PC-9 (cell line): ENCODE measurements around the gene CFAP68. TPM values are rescaled to one million over a fixed set of nuclear protein-coding genes. Genes with fewer than 3 reads are reported as not detected.
"Not testable (repeated sequence)": the region's sequence is repeated elsewhere in the genome, so short reads cannot be mapped to it uniquely, and the experiment has no call there.

Experiments used
- BruUV-seq: library from RNA; stranded (reverse); fragments of 400-500 nt; replicated peaks from 2 replicates; lab custom pipeline; 2021; lab: Mats Ljungman, UMichigan
- CTCF ChIA-PET: fragments of 300-600 bp; sonication (Branson Sonifier 250); formaldehyde crosslinking; loops from one replicate; lab custom pipeline; 2022; ENCODE audit warnings: antibody characterized with exemption; lab: Charles Lee
- POLR2A ChIA-PET: fragments of 300-600 bp; sonication (Branson Sonifier 250); formaldehyde crosslinking; loops from one replicate; lab custom pipeline; 2022; ENCODE audit warnings: antibody characterized with exemption; ENCODE audit not compliant: unreplicated experiment; lab: Charles Lee
- DNase-seq, 2 experiments: peaks; one replicate each; pipeline versions ENCODE4 v3.0.0 to v3.0.0-alpha.2; 2015 to 2022; ENCODE audit warnings: mixed read lengths in 1 of 2
- H2AFZ ChIP-seq: fragments of 200-600 bp; sonication (generic); 2 replicates; pipeline ENCODE4 v1.8.1; 2017; ENCODE audit warnings: antibody characterized with exemption
- H3F3A ChIP-seq: fragments of 200-600 bp; sonication (generic); 2 replicates; pipeline ENCODE4 v1.8.1; 2017; ENCODE audit warnings: antibody characterized with exemption, mild to moderate bottlenecking, low read depth; ENCODE audit not compliant: insufficient read depth
- H3K27ac ChIP-seq: fragments of 200-600 bp; sonication (generic); 2 replicates; pipeline ENCODE4 v1.6.1; 2016; ENCODE audit warnings: mixed run types
- H3K27me3 ChIP-seq: fragments of 200-600 bp; sonication (generic); 2 replicates; pipeline ENCODE4 v1.6.1; 2016; ENCODE audit warnings: low read depth, mixed run types; ENCODE audit not compliant: insufficient read depth
- H3K36me3 ChIP-seq: fragments of 200-600 bp; sonication (generic); 2 replicates; pipeline ENCODE4 v1.6.1; 2016; ENCODE audit warnings: low read depth, mixed run types
- H3K4me1 ChIP-seq: fragments of 200-600 bp; sonication (generic); replicated peaks from 2 replicates; pipeline ENCODE4 v1.6.1; 2016; ENCODE audit warnings: mixed run types; ENCODE audit not compliant: insufficient read depth
- H3K4me2 ChIP-seq: fragments of 200-600 bp; sonication (generic); 2 replicates; pipeline ENCODE4 v1.6.1; 2017; ENCODE audit warnings: mixed run types
- H3K4me3 ChIP-seq: fragments of 200-600 bp; sonication (generic); 2 replicates; pipeline ENCODE4 v1.6.1; 2016; ENCODE audit warnings: mixed run types
- H3K79me2 ChIP-seq: fragments of 200-600 bp; sonication (generic); 2 replicates; pipeline ENCODE4 v1.6.1; 2017; ENCODE audit warnings: low read depth, mixed run types
- H3K9me2 ChIP-seq: fragments of 200-600 bp; sonication (generic); 2 replicates; pipeline ENCODE4 v1.8.1; 2017; ENCODE audit warnings: mild to moderate bottlenecking; ENCODE audit not compliant: insufficient read depth
- H3K9me3 ChIP-seq: fragments of 200-600 bp; sonication (generic); 2 replicates; pipeline ENCODE4 v1.8.1; 2016; ENCODE audit warnings: low read depth; ENCODE audit not compliant: insufficient read depth
- H4K20me1 ChIP-seq: fragments of 200-600 bp; sonication (generic); 2 replicates; pipeline ENCODE4 v1.8.1; 2017; ENCODE audit not compliant: insufficient read depth
- EZH2 ChIP-seq: fragments of 200-600 bp; sonication (generic); IDR thresholded peaks from 2 replicates; pipeline ENCODE4 v1.8.0; 2017; ENCODE audit warnings: antibody characterized with exemption, low read depth
- intact Hi-C: fragments of 100-400 bp; cut with micrococcal nuclease; formaldehyde crosslinking; loops from one replicate; pipeline ENCODE4 v1.10.0; 2022; ENCODE audit not compliant: unreplicated experiment
- total RNA-seq: library from RNA; stranded (reverse); gene quantifications from 2 replicates; pipeline ENCODE4 v1.2.3, GENCODE V29; 2021
- TF ChIP-seq, protein P1 (sequence below): fragments of 200-600 bp; sonication (generic); conservative IDR thresholded peaks from 2 replicates; pipeline ENCODE4 v1.6.1; 2017; ENCODE audit warnings: mixed run types, antibody characterized with exemption, mild to moderate bottlenecking, moderate library complexity

Gene CFAP68
- total RNA-seq, 1 experiment from 2014 or later: 46.8 TPM

DNA sequence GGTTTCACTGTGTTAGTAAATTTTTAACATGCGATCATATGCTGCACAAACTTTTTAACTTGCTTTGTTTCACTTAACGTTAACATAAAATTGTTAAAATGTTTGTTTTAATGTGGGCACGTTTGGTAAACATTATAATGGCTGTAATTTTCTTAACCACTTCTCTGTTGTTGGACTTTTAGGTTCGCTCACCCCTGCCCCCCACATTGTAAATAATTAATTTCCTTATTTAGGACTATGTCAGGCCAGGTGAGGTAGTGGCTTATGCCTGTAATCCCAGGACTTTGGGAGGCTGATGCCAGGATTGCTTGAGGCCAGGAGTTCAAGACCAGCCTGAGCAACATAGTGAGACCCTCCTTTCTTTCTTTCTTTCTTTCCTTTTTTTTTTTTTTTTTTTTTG, 51.1 kb downstream of the CFAP68 start:
- Histone ChIP-seq H3K9me3 (no peaks in the 10 kb centered on the region), H3K4me2 (no peak overlapping the region), H3K9me2 (no peaks in the 10 kb centered on the region), H3K27ac (no peak overlapping the region), H3K36me3 (no peaks in the 10 kb centered on the region), H3F3A (peaks cover 5% of the 10 kb centered on the region; the same call in 1 of the 2 replicates), H4K20me1 (no peaks in the 10 kb centered on the region), H3K79me2 (no peaks in the 10 kb centered on the region), H3K27me3 (no peaks in the 10 kb centered on the region), H2AFZ (no peak overlapping the region), H3K4me3 (no peak overlapping the region), H3K4me1 (peaks cover 16% of the 10 kb centered on the region)
- no TSS peak for BruUV-seq
- TF ChIP-seq EZH2: no peak
- TF ChIP-seq, protein P1, sequence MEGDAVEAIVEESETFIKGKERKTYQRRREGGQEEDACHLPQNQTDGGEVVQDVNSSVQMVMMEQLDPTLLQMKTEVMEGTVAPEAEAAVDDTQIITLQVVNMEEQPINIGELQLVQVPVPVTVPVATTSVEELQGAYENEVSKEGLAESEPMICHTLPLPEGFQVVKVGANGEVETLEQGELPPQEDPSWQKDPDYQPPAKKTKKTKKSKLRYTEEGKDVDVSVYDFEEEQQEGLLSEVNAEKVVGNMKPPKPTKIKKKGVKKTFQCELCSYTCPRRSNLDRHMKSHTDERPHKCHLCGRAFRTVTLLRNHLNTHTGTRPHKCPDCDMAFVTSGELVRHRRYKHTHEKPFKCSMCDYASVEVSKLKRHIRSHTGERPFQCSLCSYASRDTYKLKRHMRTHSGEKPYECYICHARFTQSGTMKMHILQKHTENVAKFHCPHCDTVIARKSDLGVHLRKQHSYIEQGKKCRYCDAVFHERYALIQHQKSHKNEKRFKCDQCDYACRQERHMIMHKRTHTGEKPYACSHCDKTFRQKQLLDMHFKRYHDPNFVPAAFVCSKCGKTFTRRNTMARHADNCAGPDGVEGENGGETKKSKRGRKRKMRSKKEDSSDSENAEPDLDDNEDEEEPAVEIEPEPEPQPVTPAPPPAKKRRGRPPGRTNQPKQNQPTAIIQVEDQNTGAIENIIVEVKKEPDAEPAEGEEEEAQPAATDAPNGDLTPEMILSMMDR: no peak
- POLR2A ChIA-PET: no interaction called here
- CTCF ChIA-PET: interaction anchor here (1.0 kb wide), 1 partner anchor 11 kb away, joined by 10 read pairs; the partner anchor contains the start of gene C11orf52
- intact Hi-C loops: loop anchor here (2.0 kb wide), 1 partner anchor 144 kb away; the partner anchor contains the start of genes NKAPD1 and PIH1D2
- no peak for DNase-seq

GRCh38 chr11:111932611-111932950, 53.2 kb downstream of the CFAP68 start:
- ChIA-PET CTCF (interaction anchor here (1.9 kb wide), 1 partner anchor 49 kb away, joined by 11 read pairs; no protein-coding TSS in a partner anchor), POLR2A (no interaction called here)
- intact Hi-C loops: loop anchor here (1.0 kb wide), 1 partner anchor 348 kb away; no protein-coding TSS in a partner anchor

GRCh38 chr11:111933176-111933575, 53.8 kb downstream of the CFAP68 start:
- H3K9me3 ChIP-seq, CTCF ChIA-PET, H3K27me3 ChIP-seq, DNase-seq, H3F3A ChIP-seq, H3K4me3 ChIP-seq, H3K4me1 ChIP-seq, H3K4me2 ChIP-seq, H3K27ac ChIP-seq, POLR2A ChIA-PET, H2AFZ ChIP-seq, H3K9me2 ChIP-seq, H3K79me2 ChIP-seq, H4K20me1 ChIP-seq, BruUV-seq, H3K36me3 ChIP-seq, intact Hi-C loops: not testable (repeated sequence)

More at GRCh38 chr11:111932611-111932950, 53.2 kb downstream of the CFAP68 start:
- H3K27me3 ChIP-seq: 0 out of 2 replicates have a peak, but pooled peaks cover 3% of the 10 kb centered on the region
- no peak overlapping the region for H2AFZ ChIP-seq
- no peak for TF ChIP-seq EZH2
- TF ChIP-seq, protein P1: no peak
- DNase-seq: no peak
- no peak overlapping the region for H3K4me2 ChIP-seq
- no peaks in the 10 kb centered on the region for H3K9me2 ChIP-seq
- H3F3A ChIP-seq: peaks cover 2% of the 10 kb centered on the region; the same call in 1 of the 2 replicates
- no peak overlapping the region for H3K27ac ChIP-seq
- H4K20me1 ChIP-seq: no peaks in the 10 kb centered on the region
- peaks cover 13% of the 10 kb centered on the region for H3K4me1 ChIP-seq
- no TSS peak for BruUV-seq
- H3K9me3 ChIP-seq: no peaks in the 10 kb centered on the region
- no peak overlapping the region for H3K4me3 ChIP-seq
- no peaks in the 10 kb centered on the region for H3K36me3 ChIP-seq
- H3K79me2 ChIP-seq: no peaks in the 10 kb centered on the region
